IPS-NIHi7 (cell line): ENCODE measurements around the gene KSR1.

Source experiments
- DNase-seq: peaks from one replicate; pipeline ENCODE4 v3.0.0; 2012; ENCODE audit warnings: mixed read lengths; ENCODE audit errors: extremely low spot score

Gene KSR1

DNA sequence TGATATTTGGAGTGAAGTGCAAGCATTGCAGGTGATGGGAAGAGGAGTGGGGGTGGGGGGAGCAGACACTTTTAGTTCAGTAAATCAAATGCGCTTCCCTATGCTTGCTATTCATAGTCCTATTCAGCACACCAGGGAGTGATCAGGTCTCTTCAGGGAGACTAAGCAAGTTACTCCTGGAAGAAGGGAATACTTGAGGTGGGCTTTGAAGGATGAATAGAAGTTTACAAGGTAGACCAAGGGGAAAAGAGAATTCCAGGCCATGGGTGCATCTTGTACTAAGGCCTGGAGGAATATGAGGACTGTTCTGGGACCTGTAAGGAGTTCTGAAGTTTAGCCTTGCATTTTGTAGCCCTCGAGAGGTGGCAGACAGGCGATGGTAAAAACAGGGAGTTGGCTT is 134.6 kb downstream of the KSR1 start:
- DNase-seq, result no peak

DNA sequence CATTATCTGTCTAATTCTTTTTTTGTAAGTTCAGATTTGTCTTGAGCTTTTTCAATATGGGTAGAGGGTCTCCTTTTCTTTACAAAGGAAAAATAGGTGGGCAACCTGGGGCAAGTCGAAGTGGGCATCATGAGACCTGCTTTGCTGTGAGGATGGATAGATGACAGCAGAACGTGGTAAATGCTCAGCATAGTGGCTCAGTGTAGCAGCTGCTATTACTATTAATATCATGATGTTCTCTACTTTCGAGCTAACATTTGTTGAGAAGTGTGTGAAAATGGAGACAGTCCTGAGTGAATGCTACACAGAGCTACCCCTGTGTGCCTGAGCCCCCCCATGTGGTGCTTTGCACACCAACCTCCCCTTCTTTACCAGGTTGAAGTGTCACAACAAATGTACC is 135.7 kb downstream of the KSR1 start:
- DNase-seq, result no peak

DNA sequence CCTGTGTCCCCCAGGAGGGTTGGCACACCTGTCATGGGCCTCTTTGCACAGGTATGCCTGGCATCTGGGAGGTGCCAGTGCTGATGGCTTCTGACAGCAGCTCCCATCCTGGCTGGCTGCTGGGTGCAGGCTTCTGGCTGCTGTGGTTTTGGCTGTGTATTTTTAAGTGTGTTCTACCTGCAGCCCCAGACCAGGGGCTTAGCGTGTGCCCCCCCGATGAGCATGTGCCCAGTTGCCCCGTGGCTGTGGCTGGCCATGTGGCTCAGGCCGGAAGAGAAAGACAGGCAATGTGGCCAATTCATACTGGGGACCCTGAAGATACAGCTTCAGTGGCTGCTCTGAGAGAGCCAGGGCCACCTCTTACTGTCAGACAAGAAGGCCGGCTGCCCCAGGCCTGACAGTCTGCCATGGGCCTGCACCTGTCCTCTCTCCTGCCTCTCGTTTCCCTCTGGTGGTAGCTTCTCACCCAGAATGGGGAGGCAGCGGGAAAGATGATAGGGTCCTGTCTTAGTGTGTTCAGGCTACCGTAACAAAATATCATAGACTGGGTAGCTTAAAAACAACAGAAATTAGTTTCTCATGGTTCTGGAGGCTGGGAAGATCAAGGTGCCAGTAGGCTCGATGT is 137.1 kb downstream of the KSR1 start:
- no peak for DNase-seq

DNA sequence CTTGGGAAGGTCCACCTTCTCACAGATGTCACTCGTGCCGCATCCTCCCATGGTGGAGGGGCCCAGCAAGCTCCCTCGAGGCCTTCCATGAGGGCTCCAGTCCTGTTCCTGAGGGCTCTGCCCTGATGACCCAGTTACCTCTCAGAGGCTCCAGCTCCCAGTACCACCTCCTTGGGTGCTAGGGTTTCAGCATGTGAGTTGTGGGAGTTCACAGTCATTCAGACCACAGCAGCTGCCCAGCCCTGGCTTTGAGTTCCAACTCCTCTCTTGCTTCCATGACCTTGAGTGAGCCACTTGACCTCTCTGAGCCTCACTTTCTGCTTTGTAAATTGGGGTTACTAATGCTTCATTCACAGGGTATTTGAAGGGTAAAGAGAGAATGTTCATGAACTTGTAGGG is 137.6 kb downstream of the KSR1 start:
- no peak for DNase-seq

DNA sequence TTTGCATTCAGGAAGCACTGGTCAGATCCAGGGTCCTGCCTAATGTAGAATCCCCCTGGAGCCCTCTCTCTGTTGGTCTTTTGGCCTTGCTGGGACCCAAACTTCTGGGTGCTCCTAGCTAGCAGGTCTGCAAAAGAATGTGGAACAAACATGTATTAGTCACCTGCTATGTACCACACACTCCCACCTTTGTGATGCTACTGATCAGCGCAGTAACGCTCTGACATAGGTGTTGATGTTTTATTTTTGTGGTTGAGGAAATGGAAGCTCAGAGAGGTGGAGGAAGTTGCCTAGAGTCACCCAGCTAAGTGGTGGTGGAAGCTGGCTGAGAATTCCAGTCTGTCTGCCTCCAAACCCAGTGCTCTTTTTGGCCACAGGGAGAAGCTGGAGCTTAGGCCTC is 139.0 kb downstream of the KSR1 start:
- DNase-seq, result no peak

DNA sequence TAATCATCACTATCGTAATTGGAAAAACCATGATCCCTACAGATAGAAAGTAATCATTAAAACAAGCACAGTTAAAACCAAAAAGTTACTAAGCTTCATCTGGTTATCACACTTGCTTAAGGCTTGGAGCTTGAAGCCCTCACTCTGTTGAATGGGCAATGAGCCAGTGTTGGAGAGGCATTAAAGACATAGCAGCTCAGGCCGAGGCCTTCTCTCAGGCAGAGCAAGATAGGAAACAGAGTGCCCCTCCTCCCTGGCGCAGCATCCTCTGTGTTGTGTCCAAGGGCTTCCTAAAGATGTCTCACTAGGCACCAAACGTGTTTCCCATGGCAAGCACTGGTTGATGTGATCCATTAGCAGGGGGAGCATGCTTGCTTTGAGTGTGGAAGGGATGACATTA is 139.8 kb downstream of the KSR1 start:
- DNase-seq, result no peak

DNA sequence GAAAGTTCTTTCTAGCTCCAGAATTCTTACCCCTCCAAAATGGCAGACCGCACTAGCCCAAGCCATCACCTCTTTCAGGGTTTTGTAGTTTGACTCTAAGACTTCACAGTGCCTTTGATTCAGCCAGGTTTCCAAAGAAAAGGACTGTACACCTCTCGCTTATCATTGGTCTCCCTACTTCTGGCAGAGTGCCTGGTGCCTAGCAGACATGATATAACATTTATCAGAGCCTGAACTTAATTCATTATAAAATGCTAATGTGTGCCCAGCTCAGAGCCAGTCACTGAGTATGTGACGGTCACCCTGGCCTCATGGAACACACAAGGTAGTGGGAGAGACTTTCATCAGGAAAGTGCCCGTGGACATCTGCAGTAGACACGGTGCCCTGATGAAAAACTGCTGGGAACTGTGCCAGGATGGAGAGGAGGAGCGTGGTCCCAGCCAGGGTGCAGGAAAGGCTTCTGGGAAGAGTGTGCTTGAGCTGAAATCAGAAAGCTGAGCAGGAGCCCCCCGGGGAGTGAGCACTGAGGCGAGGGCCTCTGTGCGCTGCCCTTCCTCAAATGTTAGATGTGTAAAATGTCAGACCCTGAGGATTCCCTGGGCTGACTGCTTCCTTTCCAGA is 140.4 kb downstream of the KSR1 start:
- DNase-seq, result no peak

DNA sequence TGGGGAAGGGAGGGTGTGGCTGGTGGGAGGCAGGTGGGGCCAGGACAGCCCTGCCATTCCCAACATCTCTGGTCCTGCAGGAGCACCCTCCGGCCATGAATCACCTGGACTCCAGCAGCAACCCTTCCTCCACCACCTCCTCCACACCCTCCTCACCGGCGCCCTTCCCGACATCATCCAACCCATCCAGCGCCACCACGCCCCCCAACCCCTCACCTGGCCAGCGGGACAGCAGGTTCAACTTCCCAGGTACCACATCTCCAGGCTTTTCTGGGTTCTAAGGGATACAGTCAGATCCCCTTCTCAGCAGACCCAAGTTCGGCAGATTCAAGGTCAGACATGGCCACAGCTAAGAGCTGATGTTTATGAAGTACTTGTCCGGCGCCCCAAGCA is 140.9 kb downstream of the KSR1 start:
- DNase-seq, result no peak

DNA sequence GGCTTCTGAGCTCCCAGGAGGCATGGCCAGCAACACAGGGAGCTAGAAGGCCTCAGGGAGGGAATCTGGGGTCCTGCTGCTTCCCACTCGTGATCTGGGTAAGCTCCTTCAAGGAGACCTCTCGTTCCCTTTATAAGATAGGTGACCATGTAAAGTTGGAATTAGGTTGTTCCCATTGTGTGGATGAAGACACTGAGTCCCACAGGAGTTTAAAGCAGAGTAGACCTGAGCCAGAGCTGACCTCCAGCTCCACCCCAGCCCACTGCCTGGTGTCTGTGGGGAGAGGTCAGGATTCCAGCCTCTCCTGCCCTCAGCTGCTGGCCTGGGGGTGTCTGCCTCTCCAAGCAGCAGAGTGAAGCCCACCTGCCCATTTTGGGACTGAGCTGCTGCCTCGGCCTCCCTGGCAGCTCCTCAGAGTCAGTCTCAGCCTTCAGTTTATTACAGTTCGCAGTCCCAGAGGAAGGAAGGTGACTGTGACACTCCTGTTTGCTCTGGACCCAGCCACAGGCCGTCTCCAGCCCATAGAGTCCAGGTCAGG is 141.6 kb downstream of the KSR1 start:
- no peak for DNase-seq

DNA sequence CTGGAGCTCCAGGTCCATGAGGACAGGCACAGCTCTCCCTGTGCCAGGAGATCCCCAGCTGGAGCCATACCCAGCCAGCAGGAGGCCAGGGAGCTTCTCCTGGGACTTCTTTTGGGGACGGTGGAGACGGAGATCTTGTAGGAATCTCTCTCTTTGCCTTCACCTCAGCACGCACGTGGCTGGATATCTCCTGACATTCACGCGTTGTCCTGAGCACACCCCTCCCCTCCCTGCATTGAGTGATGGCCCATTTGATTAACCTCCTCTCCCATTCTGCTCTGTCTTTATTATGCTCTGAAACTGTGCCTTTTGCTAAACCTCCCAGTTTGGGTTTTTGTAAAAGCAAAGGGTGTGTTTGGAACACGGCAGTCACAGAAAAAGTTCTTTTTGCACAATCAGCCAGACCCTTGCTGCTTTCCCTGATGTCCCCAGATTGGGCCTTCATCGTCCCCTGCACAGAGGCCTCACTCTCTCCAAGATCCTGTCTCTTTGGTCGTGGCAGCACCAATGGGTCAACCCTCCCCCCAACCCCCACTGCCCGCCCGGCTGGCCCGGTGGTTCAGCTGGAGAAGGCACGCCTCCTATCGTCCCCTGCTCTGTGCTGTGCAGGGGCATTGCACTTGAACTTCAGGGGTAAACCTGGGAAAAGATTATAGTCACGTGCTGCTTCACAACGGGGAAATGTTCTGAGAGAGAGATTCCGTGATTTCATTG is 142.2 kb downstream of the KSR1 start:
- no peak for DNase-seq

DNA sequence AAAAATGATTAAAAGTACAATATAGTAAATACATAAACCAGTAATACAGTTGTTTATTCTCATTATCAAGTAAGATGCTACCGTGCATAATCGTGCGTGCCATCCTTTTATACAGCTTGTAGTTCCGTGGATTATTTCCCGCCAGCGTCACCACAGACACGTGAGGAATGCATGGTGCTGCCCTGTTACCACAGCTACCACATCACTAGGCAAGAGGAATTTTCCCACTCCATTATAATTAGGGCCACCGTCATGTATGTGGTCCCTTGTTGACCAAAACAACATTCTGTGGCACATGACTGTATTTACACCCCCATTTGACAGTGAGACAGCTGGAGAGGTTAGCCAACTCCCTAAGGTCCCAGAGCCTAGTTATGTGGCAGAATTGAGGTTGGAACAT is 144.2 kb downstream of the KSR1 start:
- DNase-seq, result no peak

DNA sequence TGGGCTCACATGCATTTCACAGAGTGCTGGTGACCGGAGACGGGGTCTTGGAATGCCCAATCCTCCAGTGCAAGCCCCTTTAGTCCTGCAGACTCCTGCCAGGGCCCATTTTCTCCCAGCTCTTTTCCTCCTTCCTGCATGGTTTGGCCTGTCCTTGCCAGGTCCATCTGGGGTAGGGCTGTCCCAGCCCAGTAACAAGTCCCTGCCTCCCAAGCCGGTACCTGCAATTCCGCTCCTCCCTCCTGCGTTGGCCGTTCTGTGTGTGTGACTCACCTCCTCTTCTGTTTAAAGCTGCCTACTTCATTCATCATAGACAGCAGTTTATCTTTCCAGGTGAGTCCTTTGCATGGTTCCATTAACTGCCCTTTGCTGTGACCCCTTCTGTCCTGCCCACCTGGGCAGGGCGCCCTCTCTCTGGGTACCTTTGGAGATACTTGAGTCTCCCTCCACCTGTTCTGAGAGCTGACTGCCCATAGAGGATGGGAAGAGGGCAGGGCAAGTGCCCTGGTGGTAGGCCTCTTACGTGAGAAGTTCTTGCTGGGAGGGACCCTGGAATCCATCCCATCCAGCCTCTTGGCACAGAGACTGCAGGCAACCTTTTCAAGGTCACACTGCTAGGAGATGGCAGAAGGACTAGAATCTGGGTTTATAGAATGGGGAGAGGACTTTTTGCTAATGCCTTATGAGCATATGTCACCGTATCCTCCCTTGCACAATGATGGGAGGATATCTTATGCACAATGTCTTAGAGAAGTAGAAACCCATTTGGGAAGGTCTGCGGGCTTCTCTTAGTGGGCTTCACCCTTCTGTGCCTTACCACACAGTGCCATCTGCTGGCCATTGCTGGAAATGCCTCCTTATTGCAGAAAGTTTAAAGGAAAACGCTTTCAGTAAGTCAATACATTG is 145.1 kb downstream of the KSR1 start:
- peak; percentile 83 for DNase-seq

DNA sequence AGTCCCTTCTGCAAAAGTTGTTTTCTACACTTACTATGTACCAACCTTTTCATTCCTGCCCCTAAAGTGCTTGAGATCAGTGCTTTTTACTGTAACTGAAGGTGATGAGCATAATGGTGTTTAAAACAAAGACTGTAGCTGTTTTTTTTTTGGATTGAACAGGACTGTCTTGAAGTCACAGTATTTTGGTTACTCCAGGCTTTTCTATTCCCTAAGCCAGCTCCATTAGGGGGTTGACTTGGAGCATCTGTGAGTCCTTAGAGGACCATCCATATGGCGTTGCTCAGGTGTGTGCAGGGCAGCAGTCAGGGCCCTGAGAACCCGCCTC is 145.7 kb downstream of the KSR1 start:
- DNase-seq, result no peak

DNA sequence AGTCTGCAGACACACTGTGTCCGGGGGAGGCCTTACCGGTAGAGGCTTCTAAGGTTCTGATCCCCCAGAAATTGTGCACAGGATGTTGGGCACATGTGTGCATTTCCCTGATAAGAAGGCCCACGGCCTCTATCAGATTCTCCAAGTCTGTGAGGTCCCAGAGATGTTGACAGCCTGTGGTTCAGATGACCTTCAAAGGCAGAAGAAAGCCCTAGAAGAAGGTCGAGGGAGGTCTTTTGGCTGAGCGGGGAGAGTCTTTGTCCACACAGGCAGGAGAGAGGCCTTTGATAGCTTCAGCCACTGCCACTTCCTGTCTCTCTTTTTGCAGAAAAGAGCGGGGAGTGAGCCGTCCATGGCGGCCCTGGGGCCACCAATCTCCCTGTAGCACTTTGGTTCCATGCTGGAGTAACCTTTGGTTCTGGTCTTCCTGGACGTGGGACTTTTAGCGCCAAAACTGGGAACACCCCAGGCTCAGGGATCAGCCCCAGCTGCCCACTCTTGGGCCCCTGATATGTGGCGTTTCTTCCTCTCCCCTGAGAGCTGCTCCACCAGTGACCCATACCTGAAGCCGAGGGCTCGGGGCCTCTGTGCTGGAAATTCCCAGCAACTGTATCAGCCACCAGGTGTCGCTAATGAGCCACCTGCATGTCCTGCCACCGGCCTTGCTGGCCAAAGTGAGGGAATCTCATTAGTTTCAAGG is 146.6 kb downstream of the KSR1 start:
- peak; percentile 95 for DNase-seq

DNA sequence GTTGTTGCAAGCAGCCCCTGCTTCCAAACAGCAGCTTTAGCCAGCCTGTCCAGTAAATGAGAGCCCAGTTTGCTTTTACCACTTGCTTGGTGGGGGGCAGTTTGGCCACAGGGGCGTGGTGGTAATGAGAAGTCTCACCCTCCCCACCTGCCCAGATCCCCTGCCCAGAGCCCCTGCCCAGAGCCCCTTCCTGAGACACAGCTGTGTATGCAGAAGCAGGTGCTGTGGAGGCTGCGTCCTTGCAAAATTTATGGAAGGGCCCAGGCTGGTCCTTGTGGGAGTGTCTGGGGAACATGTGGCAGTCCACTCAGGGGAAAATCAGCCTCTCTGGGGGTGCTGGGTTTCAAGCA is 147.1 kb downstream of the KSR1 start:
- DNase-seq, result no peak

DNA sequence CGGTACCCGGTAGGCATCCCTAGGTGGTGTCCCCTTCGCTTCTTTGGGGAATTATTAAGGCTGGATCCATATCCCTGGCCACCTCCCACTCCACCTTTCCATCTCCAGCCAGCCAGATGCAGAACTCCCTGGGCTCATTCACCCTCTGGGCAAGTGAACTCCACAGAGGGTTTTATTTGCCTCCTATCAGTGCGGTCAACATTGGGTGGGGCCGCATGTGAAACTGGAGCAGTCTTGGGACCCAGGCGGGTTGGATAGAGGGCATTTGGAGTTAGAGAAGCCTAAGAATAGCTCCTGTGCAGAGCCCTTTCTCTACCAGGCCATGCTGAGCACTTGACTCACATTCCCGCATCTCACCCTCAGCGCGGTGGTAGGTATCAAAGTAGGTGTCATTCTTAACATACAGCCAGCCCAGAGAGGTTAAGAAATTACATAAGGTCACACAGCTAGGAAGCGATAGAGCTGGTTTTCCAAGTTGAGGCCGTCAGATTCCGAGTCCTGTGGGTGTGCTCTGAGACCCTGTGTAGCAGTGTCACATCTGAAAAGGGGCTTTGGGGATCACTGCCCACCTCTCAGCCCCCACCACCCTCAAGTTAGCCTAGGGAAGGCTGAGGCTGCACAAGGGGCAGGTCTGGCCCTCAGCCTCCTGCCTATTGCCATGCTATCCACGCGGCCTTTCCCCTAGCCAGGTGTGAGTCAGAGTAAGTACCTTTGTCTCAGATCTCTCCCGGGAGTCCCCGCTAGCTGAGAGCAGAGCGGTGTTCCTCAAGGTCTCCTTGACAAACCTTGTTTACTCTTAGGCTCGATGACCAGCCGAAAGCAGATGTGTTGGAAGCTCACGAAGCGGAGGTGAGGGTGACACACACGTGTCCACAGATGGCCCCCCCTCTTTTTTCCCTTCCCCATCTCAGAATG is 147.9 kb downstream of the KSR1 start:
- DNase-seq, result no peak

DNA sequence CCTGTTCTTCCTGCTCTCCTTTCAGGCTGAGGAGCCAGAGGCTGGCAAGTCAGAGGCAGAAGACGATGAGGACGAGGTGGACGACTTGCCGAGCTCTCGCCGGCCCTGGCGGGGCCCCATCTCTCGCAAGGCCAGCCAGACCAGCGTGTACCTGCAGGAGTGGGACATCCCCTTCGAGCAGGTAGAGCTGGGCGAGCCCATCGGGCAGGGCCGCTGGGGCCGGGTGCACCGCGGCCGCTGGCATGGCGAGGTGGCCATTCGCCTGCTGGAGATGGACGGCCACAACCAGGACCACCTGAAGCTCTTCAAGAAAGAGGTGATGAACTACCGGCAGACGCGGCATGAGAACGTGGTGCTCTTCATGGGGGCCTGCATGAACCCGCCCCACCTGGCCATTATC is 149.2 kb downstream of the KSR1 start:
- DNase-seq, result no peak

DNA sequence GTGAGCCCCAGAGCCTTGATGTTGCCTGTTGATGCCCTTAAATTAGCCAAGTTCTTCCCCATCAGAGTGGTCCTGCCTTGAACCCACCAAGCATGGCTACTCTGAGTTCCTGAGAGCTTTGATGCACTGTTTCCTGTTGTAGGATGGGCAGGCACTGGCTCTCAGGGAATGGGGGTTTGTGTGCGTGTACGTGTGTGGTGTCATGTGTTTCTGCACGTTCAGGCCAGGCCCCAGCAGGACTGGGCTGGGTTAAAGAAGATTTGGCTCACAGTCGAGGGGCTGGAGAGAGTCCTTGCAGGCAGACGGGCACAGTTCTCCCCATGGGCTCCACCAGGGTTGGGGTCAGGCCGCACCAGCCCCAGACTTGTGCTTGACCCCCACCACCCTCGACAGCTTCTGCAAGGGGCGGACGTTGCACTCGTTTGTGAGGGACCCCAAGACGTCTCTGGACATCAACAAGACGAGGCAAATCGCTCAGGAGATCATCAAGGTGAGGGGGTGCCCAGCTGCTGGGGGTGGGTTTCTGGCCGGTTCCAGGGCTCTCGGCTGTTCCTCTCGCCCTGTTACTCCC is 151.4 kb downstream of the KSR1 start:
- no peak for DNase-seq

DNA sequence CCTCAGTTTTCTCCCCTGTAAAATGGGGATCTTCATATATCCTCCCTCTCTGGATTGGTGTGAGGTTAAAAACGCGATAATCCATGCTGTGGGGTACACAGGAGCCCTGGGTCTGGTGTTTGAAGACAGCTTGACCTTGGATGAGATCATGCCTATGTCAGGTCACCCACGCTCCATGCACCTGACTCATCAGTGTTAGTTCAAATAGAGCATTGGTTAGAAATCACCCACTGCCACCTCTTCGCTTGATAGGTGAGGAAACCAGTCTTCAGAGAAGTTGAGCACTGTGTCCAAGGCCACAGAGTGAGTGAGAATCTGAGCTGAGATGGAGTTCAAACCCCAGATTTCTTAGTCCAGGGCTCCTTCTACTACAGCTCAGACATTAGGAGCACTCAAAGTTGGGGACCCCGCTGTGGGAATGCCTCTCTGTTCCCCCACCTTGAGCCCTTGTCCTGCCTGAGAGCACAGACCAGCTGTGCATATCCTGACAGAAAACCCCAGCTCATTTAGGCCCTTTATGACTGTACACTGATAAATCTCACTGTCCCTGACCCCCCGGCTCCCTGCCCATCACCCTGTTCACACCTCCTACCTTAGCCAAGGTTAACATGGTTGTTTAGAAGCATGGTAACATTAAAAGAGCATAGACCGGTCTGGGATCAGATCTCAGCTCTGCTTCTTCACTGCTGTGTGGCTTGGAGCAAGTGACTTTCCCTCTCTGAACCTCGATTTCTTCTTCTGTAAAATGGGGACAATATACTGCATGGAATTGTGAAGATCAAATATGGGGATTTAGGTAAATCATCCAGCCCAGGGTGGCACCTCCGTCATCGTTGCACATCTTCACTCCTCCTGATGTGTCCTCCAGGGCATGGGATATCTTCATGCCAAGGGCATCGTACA is 152.3 kb downstream of the KSR1 start:
- no peak for DNase-seq
